ENCODE results near the gene XG.

GRCh38 chrX:2769615-2770014 lies 17.8 kb downstream of the XG start:
- TF ChIP-seq, protein P1, sequence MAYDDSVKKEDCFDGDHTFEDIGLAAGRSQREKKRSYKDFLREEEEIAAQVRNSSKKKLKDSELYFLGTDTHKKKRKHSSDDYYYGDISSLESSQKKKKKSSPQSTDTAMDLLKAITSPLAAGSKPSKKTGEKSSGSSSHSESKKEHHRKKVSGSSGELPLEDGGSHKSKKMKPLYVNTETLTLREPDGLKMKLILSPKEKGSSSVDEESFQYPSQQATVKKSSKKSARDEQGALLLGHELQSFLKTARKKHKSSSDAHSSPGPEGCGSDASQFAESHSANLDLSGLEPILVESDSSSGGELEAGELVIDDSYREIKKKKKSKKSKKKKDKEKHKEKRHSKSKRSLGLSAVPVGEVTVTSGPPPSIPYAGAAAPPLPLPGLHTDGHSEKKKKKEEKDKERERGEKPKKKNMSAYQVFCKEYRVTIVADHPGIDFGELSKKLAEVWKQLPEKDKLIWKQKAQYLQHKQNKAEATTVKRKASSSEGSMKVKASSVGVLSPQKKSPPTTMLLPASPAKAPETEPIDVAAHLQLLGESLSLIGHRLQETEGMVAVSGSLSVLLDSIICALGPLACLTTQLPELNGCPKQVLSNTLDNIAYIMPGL (CRISPR knock-in tag; IDR thresholded peaks at IDR 0.05), result no peak
- TF ChIP-seq CTCF (IDR thresholded peaks at IDR 0.05), result no peak
- TF ChIP-seq TEAD4 (CRISPR knock-in tag; IDR thresholded peaks at IDR 0.05), result no peak
- no peak for TF ChIP-seq ESRRA (CRISPR knock-in tag; IDR thresholded peaks at IDR 0.05; ENCODE audit: borderline replicate concordance)
- TF ChIP-seq, protein P2, sequence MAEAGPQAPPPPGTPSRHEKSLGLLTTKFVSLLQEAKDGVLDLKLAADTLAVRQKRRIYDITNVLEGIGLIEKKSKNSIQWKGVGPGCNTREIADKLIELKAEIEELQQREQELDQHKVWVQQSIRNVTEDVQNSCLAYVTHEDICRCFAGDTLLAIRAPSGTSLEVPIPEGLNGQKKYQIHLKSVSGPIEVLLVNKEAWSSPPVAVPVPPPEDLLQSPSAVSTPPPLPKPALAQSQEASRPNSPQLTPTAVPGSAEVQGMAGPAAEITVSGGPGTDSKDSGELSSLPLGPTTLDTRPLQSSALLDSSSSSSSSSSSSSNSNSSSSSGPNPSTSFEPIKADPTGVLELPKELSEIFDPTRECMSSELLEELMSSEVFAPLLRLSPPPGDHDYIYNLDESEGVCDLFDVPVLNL (CRISPR knock-in tag; IDR thresholded peaks at IDR 0.05; ENCODE audit: borderline replicate concordance, low read depth), result no peak
- TF ChIP-seq NFYB (CRISPR knock-in tag; conservative IDR thresholded peaks at IDR 0.05; ENCODE audit: low read depth), result no peak
